Neutrophil (primary cell): Measurements from ENCODE around the gene ARPC4.
"Not testable (repeated sequence)": the region's sequence is repeated elsewhere in the genome, so short reads cannot be mapped to it uniquely, and the experiment has no call there.

Experiments used
- H3K27ac ChIP-seq: fragments of 200-600 bp; sonication (generic); 2 replicates; pipeline ENCODE4 v1.5.1; 2016; ENCODE audit warnings: mild to moderate bottlenecking, moderate library complexity
- H3K27me3 ChIP-seq: fragments of 200-600 bp; sonication (generic); 2 replicates; pipeline ENCODE4 v1.6.0; 2016; ENCODE audit warnings: mild to moderate bottlenecking
- H3K36me3 ChIP-seq: fragments of 200-600 bp; sonication (generic); 2 replicates; pipeline ENCODE4 v1.5.1; 2017
- H3K4me1 ChIP-seq, 2 experiments: fragments of 200-600 bp in 1 of 2; sonication (generic) in 1 of 2; 1 replicate in 1 of 2; 2 replicates in 1 of 2; pipeline versions ENCODE4 v1.5.1 to v1.6.1; 2013 to 2016; ENCODE audit warnings: low read depth in 1 of 2, low read length in 1 of 2, mild to moderate bottlenecking in 1 of 2, moderate library complexity in 1 of 2; ENCODE audit not compliant: control insufficient read depth in 1 of 2, insufficient read depth in 1 of 2
- H3K4me3 ChIP-seq, 2 experiments: fragments of 200-600 bp in 1 of 2; sonication (generic) in 1 of 2; 1 replicate in 1 of 2; 2 replicates in 1 of 2; pipeline ENCODE4 v1.5.1; 2013 to 2016; ENCODE audit warnings: low read depth in 1 of 2, low read length in 1 of 2, mild to moderate bottlenecking in 1 of 2, moderate library complexity in 1 of 2
- H3K9me3 ChIP-seq: fragments of 200-600 bp; sonication (generic); 2 replicates; pipeline ENCODE4 v1.5.1; 2016
- CTCF ChIP-seq: fragments of 200-600 bp; sonication (generic); IDR thresholded peaks from 2 replicates; pipeline ENCODE4 v1.5.1; 2016; ENCODE audit warnings: antibody characterized with exemption

The ARPC4 gene

GRCh38 chr3:9852528-9852927 lies 59.6 kb downstream of the ARPC4 start:
- H3K27ac ChIP-seq: no peak overlapping the region
- H3K9me3 ChIP-seq: no peaks in the 10 kb centered on the region
- no peak for TF ChIP-seq CTCF
- H3K27me3 ChIP-seq: no peaks in the 10 kb centered on the region
- H3K4me1 ChIP-seq: no peaks in the 10 kb centered on the region
- no peaks in the 10 kb centered on the region for H3K36me3 ChIP-seq
- no peak overlapping the region for H3K4me3 ChIP-seq

- not testable (repeated sequence) for H3K4me3 ChIP-seq, H3K4me1 ChIP-seq, H3K27ac ChIP-seq, H3K36me3 ChIP-seq, H3K9me3 ChIP-seq, H3K27me3 ChIP-seq
Measured at GRCh38 chr3:9854291-9854940, 61.5 kb downstream of the ARPC4 start.

- Histone ChIP-seq H3K27ac (no peak overlapping the region), H3K36me3 (no peaks in the 10 kb centered on the region), H3K27me3 (no peaks in the 10 kb centered on the region), H3K4me1 (no peaks in the 10 kb centered on the region), H3K9me3 (no peaks in the 10 kb centered on the region), H3K4me3 (no peak overlapping the region)
- no peak for TF ChIP-seq CTCF
Measured at GRCh38 chr3:9855594-9855993, 62.7 kb downstream of the ARPC4 start.
